ENCODE results near the gene UNC5CL. TPM values are rescaled to one million over a fixed set of nuclear protein-coding genes. Genes with fewer than 3 reads are reported as not detected.

The UNC5CL gene
- total and polyA plus RNA-seq, 9 of the 15 experiments (the other 6 are each of a cell fraction or from before 2014, with no cell fraction given), result 0.07 to 1.8 (median 0.62) TPM; not detected in 1

DNA sequence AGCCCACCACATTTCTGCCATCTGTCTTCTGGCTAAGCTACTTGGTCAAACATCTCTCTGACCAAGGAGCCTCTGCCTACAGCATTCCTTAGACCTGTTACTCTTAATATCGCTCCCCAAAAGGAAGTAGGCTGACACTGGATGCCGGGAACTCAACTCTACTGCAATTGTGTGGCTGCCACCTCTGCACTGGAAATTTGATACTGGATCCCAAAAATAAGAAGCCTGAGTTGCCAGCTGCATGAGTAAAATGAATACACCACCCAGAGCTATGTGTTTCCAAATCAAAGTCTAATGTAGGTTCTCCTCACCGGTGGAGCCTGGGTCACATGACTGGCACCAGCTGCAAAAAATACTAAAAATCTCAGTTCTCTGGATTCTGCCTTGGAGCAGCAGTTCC is 36.9 kb downstream of the UNC5CL start:
- H2AFZ ChIP-seq (ENCODE audit: low read depth, low read length), result no peak overlapping the region
- DNase-seq (ENCODE audit: extremely low read depth in 1 of 4, low spot score in 3 of 4), result no peak
- BruUV-seq (replicated peaks), result no TSS peak
- no peak overlapping the region for H3K4me2 ChIP-seq (ENCODE audit: insufficient read depth, low read length)
- H3K27me3 ChIP-seq (ENCODE audit: control insufficient read depth in 2 of 2, insufficient read depth in 2 of 2, low read length in 2 of 2), result peaks cover 25 to 26% of the 10 kb centered on the region in 2 experiments
- ATAC-seq, result no peak
- H3K9ac ChIP-seq (ENCODE audit: insufficient read depth in 1 of 2, low read depth in 2 of 2, low read length in 2 of 2), result no peak overlapping the region
- ChIA-PET CTCF (ENCODE audit: low intra/inter-chr PET ratio) (no interaction called here), POLR2A (interaction anchor here (0.9 to 1.2 kb wide), 2 partner anchors 11 to 22 kb away, joined by 3 read pairs; no protein-coding TSS in a partner anchor)
- peak; percentile 64 for TF ChIP-seq TFE3 (CRISPR knock-in tag; IDR thresholded peaks at IDR 0.05)
- TF ChIP-seq NR2C1 (IDR thresholded peaks at IDR 0.05), result no peak
- TF ChIP-seq NR2C1 (tag; IDR thresholded peaks at IDR 0.05), result no peak
- no peaks in the 10 kb centered on the region for H4K20me1 ChIP-seq (replicated peaks; ENCODE audit: control insufficient read depth, insufficient read depth, low read length)
- no peaks in the 10 kb centered on the region for H3K9me3 ChIP-seq (replicated peaks; ENCODE audit: control insufficient read depth, insufficient read depth, low read depth, low read length)
- H3K36me3 ChIP-seq (ENCODE audit: control insufficient read depth, insufficient read depth, low read length), result no peaks in the 10 kb centered on the region
- H3K27ac ChIP-seq (ENCODE audit: extremely low read depth, low read depth, low read length), result no peak overlapping the region
- H3K4me3 ChIP-seq, result no peak overlapping the region
- WGBS (ENCODE audit: insufficient coverage, low coverage, missing lambda C conversion rate), result 0% methylated on average over 3 of the region's 3 CpGs
- no peaks in the 10 kb centered on the region for H3K79me2 ChIP-seq (ENCODE audit: control insufficient read depth, insufficient read depth, low read length)
- in situ Hi-C loops (cut with MboI), result no loop called here
- no peak for FAIRE-seq
- intact Hi-C loops (cut with micrococcal nuclease), result no loop called here
- peaks cover 7 to 16% of the 10 kb centered on the region in 2 experiments; a peak in 4 of 5 replicates for H3K4me1 ChIP-seq (replicated peaks in 1 of 2; ENCODE audit: control insufficient read depth in 2 of 2, insufficient read depth in 2 of 2, low read length in 2 of 2)
- no peaks in the 10 kb centered on the region for H3K9me1 ChIP-seq (ENCODE audit: control insufficient read depth, insufficient read depth, low read length)

DNA sequence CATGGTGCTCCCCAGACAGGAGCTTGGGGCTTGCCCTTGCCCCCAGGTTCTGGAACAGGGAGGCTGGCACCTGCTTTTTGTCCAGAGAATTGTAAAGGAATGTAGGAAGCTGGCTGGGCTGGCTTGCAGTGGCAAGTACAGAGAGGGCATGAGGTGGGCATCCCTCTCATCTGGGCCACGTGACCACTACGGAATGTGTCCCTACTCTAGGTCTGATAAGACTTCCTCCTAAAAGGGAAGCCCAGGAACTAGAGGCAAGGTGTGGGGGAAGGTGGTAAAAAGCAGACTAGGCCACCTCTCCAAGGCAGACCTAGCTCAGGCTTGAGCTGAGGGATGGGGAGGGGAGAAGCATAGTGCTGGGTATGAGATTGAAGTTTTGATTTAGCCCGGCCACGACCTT is 38.8 kb downstream of the UNC5CL start:
- Histone ChIP-seq H2AFZ (ENCODE audit: low read depth, low read length) (no peak overlapping the region), H3K36me3 (ENCODE audit: control insufficient read depth, insufficient read depth, low read length) (no peaks in the 10 kb centered on the region), H3K9me1 (ENCODE audit: control insufficient read depth, insufficient read depth, low read length) (no peaks in the 10 kb centered on the region), H3K27me3 (ENCODE audit: control insufficient read depth in 2 of 2, insufficient read depth in 2 of 2, low read length in 2 of 2) (peaks cover 20 to 26% of the 10 kb centered on the region in 2 experiments), H3K27ac (ENCODE audit: extremely low read depth, low read depth, low read length) (no peak overlapping the region), H3K9ac (ENCODE audit: insufficient read depth in 1 of 2, low read depth in 2 of 2, low read length in 2 of 2) (no peak overlapping the region), H3K79me2 (ENCODE audit: control insufficient read depth, insufficient read depth, low read length) (no peaks in the 10 kb centered on the region), H3K4me2 (ENCODE audit: insufficient read depth, low read length) (no peak overlapping the region), H3K4me1 (replicated peaks in 1 of 2; ENCODE audit: control insufficient read depth in 2 of 2, insufficient read depth in 2 of 2, low read length in 2 of 2) (peaks cover 13 to 27% of the 10 kb centered on the region in 2 experiments; a peak in 4 of 5 replicates), H3K4me3 (no peak overlapping the region), H4K20me1 (replicated peaks; ENCODE audit: control insufficient read depth, insufficient read depth, low read length) (no peaks in the 10 kb centered on the region), H3K9me3 (replicated peaks; ENCODE audit: control insufficient read depth, insufficient read depth, low read depth, low read length) (no peaks in the 10 kb centered on the region)
- ChIA-PET POLR2A (interaction anchor here (0.6 to 0.7 kb wide), 2 partner anchors 28 to 37 kb away, joined by 3 to 4 read pairs; no protein-coding TSS in a partner anchor), CTCF (ENCODE audit: low intra/inter-chr PET ratio) (interaction anchor here (0.6 kb wide), 1 partner anchor 36 kb away, joined by 3 read pairs; no protein-coding TSS in a partner anchor)
- in situ Hi-C loops (cut with MboI), result no loop called here
- BruUV-seq (replicated peaks), result no TSS peak
- intact Hi-C loops (cut with micrococcal nuclease), result no loop called here
- no peak for FAIRE-seq
- no peak for DNase-seq (ENCODE audit: extremely low read depth in 1 of 4, low spot score in 3 of 4)
- 5% methylated on average over 4 of the region's 4 CpGs for WGBS (ENCODE audit: insufficient coverage, low coverage, missing lambda C conversion rate)
- no peak for ATAC-seq
- peak; percentile 52; the same call in 1 of the 2 replicates for TF ChIP-seq USF1 (CRISPR knock-in tag; IDR thresholded peaks at IDR 0.05)
- TF ChIP-seq, protein P1, sequence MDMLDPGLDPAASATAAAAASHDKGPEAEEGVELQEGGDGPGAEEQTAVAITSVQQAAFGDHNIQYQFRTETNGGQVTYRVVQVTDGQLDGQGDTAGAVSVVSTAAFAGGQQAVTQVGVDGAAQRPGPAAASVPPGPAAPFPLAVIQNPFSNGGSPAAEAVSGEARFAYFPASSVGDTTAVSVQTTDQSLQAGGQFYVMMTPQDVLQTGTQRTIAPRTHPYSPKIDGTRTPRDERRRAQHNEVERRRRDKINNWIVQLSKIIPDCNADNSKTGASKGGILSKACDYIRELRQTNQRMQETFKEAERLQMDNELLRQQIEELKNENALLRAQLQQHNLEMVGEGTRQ (CRISPR knock-in tag; IDR thresholded peaks at IDR 0.05), result peak; percentile 49

Measured in K562 (cell line).